HEK293 (cell line): Measurements from ENCODE around the gene ATP6V0A1.

ENCODE experiments used
- CTCF ChIA-PET: fragments of 350-600 bp; formaldehyde crosslinking; extraction: SDS; loops from one replicate; lab custom pipeline; 2021; ENCODE audit warnings: antibody characterized with exemption; lab: Yijun Ruan, JAX
- POLR2A ChIA-PET: fragments of 300-600 bp; formaldehyde crosslinking; extraction: SDS; loops from one replicate; lab custom pipeline; 2020; ENCODE audit warnings: antibody characterized with exemption, inconsistent platforms; lab: Yijun Ruan, JAX
- H3K27ac ChIP-seq: fragments of 200-500 bp; sonication (Bioruptor generic); 2 replicates; pipeline ENCODE4 v1.5.1; 2014; ENCODE audit warnings: low read depth, low read length, control low read depth, inconsistent platforms; ENCODE audit errors: extremely low read depth
- H3K36me3 ChIP-seq, 2 experiments: fragments of 200-500 bp in 1 of 2; sonication (Bioruptor generic) in 1 of 2; 1 replicate in 1 of 2; 2 replicates in 1 of 2; pipeline ENCODE4 v1.5.1; 2014 to 2017; ENCODE audit warnings: inconsistent platforms in 2 of 2, low read length in 2 of 2; ENCODE audit not compliant: control insufficient read depth in 2 of 2, insufficient read depth in 1 of 2
- H3K4me1 ChIP-seq: fragments of 200-500 bp; sonication (Bioruptor generic); 2 replicates; pipeline ENCODE4 v1.5.1; 2014; ENCODE audit warnings: mild to moderate bottlenecking, low read length, inconsistent platforms; ENCODE audit not compliant: control insufficient read depth, insufficient read depth
- H3K4me3 ChIP-seq: 2 replicates; pipeline ENCODE4 v1.5.1; 2011; ENCODE audit warnings: low read depth, mild to moderate bottlenecking, control low read depth, low read length, moderate library complexity
- H3K9me3 ChIP-seq: fragments of 200-500 bp; sonication (Bioruptor generic); 2 replicates; pipeline ENCODE4 v1.5.1; 2014; ENCODE audit warnings: low read depth, low read length, inconsistent platforms; ENCODE audit not compliant: control insufficient read depth, insufficient read depth
- AEBP2 ChIP-seq: fragments of 450-650 bp; formaldehyde crosslinking; IDR thresholded peaks from 2 replicates; pipeline ENCODE4 v1.5.1; 2016; ENCODE audit warnings: missing biosample characterization, missing genetic modification characterization, borderline replicate concordance
- HOXD13 ChIP-seq: sonication (generic); formaldehyde crosslinking; IDR thresholded peaks from 2 replicates; pipeline ENCODE4 v1.8.0; 2022; ENCODE audit warnings: missing genetic modification reagents, borderline replicate concordance
- KLF8 ChIP-seq: fragments of 450-650 bp; formaldehyde crosslinking; IDR thresholded peaks from 2 replicates; pipeline ENCODE4 v1.5.1; 2016; ENCODE audit warnings: missing biosample characterization, missing genetic modification characterization
- OVOL3 ChIP-seq: fragments of 450-650 bp; formaldehyde crosslinking; IDR thresholded peaks from 2 replicates; pipeline ENCODE4 v1.5.1; 2016; ENCODE audit warnings: missing biosample characterization, missing genetic modification characterization
- PRDM1 ChIP-seq: fragments of 450-650 bp; formaldehyde crosslinking; IDR thresholded peaks from 2 replicates; pipeline ENCODE4; 2016; ENCODE audit warnings: missing biosample characterization, missing genetic modification characterization
- PRDM2 ChIP-seq: fragments of 450-650 bp; formaldehyde crosslinking; IDR thresholded peaks from 2 replicates; pipeline ENCODE4 v1.5.1; 2016; ENCODE audit warnings: missing biosample characterization, missing genetic modification characterization, borderline replicate concordance
- YY1 ChIP-seq: fragments of 450-650 bp; formaldehyde crosslinking; IDR thresholded peaks from 2 replicates; pipeline ENCODE4 v1.5.1; 2018; ENCODE audit warnings: missing biosample characterization, missing genetic modification characterization
- ZFP37 ChIP-seq: fragments of 450-650 bp; formaldehyde crosslinking; IDR thresholded peaks from 2 replicates; pipeline ENCODE4 v1.5.1; 2016; ENCODE audit warnings: missing biosample characterization, missing genetic modification characterization
- ZNF155 ChIP-seq: fragments of 450-650 bp; formaldehyde crosslinking; IDR thresholded peaks from 2 replicates; pipeline ENCODE4 v1.5.1; 2016; ENCODE audit warnings: missing biosample characterization, missing genetic modification characterization
- ZNF157 ChIP-seq: fragments of 450-650 bp; formaldehyde crosslinking; IDR thresholded peaks from 2 replicates; pipeline ENCODE4 v1.5.1; 2016; ENCODE audit warnings: missing biosample characterization, missing genetic modification characterization
- ZNF366 ChIP-seq: fragments of 450-650 bp; formaldehyde crosslinking; conservative IDR thresholded peaks from 2 replicates; pipeline ENCODE4 v1.5.1; 2016; ENCODE audit warnings: missing biosample characterization, missing genetic modification characterization
- ZNF394 ChIP-seq: fragments of 450-650 bp; formaldehyde crosslinking; IDR thresholded peaks from 2 replicates; pipeline ENCODE4 v1.5.1; 2016; ENCODE audit warnings: missing biosample characterization, missing genetic modification characterization, mild to moderate bottlenecking, moderate library complexity, borderline replicate concordance
- ZNF501 ChIP-seq: fragments of 450-650 bp; formaldehyde crosslinking; IDR thresholded peaks from 2 replicates; pipeline ENCODE4 v1.5.1; 2016; ENCODE audit warnings: missing biosample characterization, missing genetic modification characterization
- ZNF529 ChIP-seq: fragments of 450-650 bp; formaldehyde crosslinking; IDR thresholded peaks from 2 replicates; pipeline ENCODE4 v1.5.1; 2017; ENCODE audit warnings: missing genetic modification characterization, missing biosample characterization; ENCODE audit not compliant: insufficient replicate concordance
- ZNF558 ChIP-seq: fragments of 450-650 bp; formaldehyde crosslinking; IDR thresholded peaks from 2 replicates; pipeline ENCODE4 v1.5.1; 2016; ENCODE audit warnings: missing biosample characterization, missing genetic modification characterization
- TF ChIP-seq, protein P1 (sequence below): fragments of 450-650 bp; formaldehyde crosslinking; IDR thresholded peaks from 2 replicates; pipeline ENCODE4 v1.5.1; 2016; ENCODE audit warnings: missing biosample characterization, missing genetic modification characterization, low read depth
- TF ChIP-seq, protein P2 (sequence below): fragments of 450-650 bp; formaldehyde crosslinking; IDR thresholded peaks from 2 replicates; pipeline ENCODE4 v1.5.1; 2016; ENCODE audit warnings: missing biosample characterization, missing genetic modification characterization
- TF ChIP-seq, protein P3 (sequence below): fragments of 450-650 bp; formaldehyde crosslinking; IDR thresholded peaks from 2 replicates; pipeline ENCODE4 v1.5.1; 2017; ENCODE audit warnings: missing biosample characterization, missing genetic modification characterization

The ATP6V0A1 gene

GRCh38 chr17:42502091-42502490, 43.4 kb downstream of the ATP6V0A1 start (continued):
- TF ChIP-seq ZNF394 (tag by site-specific recombination) (no peak), AEBP2 (tag by site-specific recombination) (no peak), ZNF529 (tag by site-specific recombination) (no peak), ZNF155 (tag by site-specific recombination) (no peak), KLF8 (no peak)
- TF ChIP-seq, protein P1, sequence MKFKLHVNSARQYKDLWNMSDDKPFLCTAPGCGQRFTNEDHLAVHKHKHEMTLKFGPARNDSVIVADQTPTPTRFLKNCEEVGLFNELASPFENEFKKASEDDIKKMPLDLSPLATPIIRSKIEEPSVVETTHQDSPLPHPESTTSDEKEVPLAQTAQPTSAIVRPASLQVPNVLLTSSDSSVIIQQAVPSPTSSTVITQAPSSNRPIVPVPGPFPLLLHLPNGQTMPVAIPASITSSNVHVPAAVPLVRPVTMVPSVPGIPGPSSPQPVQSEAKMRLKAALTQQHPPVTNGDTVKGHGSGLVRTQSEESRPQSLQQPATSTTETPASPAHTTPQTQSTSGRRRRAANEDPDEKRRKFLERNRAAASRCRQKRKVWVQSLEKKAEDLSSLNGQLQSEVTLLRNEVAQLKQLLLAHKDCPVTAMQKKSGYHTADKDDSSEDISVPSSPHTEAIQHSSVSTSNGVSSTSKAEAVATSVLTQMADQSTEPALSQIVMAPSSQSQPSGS: no peak
- TF ChIP-seq, protein P2, sequence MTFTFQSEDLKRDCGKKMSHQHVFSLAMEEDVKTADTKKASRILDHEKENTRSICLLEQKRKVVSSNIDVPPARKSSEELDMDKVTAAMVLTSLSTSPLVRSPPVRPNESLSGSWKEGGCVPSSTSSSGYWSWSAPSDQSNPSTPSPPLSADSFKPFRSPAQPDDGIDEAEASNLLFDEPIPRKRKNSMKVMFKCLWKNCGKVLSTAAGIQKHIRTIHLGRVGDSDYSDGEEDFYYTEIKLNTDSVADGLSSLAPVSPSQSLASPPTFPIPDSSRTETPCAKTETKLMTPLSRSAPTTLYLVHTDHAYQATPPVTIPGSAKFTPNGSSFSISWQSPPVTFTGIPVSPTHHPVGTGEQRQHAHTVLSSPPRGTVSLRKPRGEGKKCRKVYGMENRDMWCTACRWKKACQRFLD (tag by site-specific recombination): no peak
- TF ChIP-seq, protein P3, sequence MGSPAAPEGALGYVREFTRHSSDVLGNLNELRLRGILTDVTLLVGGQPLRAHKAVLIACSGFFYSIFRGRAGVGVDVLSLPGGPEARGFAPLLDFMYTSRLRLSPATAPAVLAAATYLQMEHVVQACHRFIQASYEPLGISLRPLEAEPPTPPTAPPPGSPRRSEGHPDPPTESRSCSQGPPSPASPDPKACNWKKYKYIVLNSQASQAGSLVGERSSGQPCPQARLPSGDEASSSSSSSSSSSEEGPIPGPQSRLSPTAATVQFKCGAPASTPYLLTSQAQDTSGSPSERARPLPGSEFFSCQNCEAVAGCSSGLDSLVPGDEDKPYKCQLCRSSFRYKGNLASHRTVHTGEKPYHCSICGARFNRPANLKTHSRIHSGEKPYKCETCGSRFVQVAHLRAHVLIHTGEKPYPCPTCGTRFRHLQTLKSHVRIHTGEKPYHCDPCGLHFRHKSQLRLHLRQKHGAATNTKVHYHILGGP (tag by site-specific recombination): no peak

DNA sequence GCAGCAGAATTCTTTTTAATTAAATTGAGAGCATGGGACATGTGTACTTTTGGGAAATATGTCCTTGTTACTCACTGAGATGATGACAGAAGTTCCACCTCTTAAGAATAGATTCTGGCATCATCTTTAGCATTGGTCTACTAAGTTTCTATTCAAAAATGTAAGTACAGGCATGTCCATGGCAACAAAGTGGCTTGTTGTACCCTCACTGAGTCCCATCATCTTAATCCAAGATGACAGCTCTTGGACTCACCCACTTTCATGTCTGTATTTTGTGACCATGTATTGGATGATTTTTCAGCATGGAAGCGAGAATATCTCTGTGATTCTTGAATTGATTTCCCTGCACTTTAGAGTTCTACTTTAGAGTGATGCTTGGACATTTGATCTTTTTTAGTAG, 44.2 kb downstream of the ATP6V0A1 start:
- CTCF ChIA-PET: interaction anchor here (0.6 to 1.2 kb wide), 4 partner anchors 10 to 141 kb away, joined by 3 to 5 read pairs (median 4); partner anchors contain the start of gene CAVIN1

More for the DNA sequence above, 44.2 kb downstream of the ATP6V0A1 start:
- H3K4me1 ChIP-seq: no peaks in the 10 kb centered on the region
- no peak overlapping the region for H3K4me3 ChIP-seq
- H3K27ac ChIP-seq: no peak overlapping the region
- no peaks in the 10 kb centered on the region for H3K9me3 ChIP-seq
- TF ChIP-seq HOXD13 (CRISPR knock-in tag) (no peak), ZNF501 (tag by site-specific recombination) (no peak), ZNF366 (no peak), PRDM1 (tag by site-specific recombination) (no peak), ZFP37 (no peak), ZNF157 (tag by site-specific recombination) (no peak), YY1 (tag by site-specific recombination) (no peak), OVOL3 (tag by site-specific recombination) (no peak), ZNF529 (tag by site-specific recombination) (no peak), ZNF558 (tag by site-specific recombination) (no peak), PRDM2 (tag by site-specific recombination) (no peak), ZNF394 (tag by site-specific recombination) (no peak)
- TF ChIP-seq, all 188 proteins: peak for 0
- POLR2A ChIA-PET: no interaction called here
- H3K36me3 ChIP-seq: peaks cover 44 to 84% of the 10 kb centered on the region in 2 experiments
